Superior temporal gyrus (tissue), 1 donor: ENCODE data around the gene RUFY3.
A peak's percentile ranks its signal among the peaks of the same experiment; 100 is the strongest.
"Not testable (repeated sequence)": the region's sequence is repeated elsewhere in the genome, so short reads cannot be mapped to it uniquely, and the experiment has no call there.

Experiments used
- DNase-seq: peaks from one replicate; pipeline ENCODE4 v3.0.0-alpha.2; 2016; ENCODE audit errors: extremely low spot score

The RUFY3 gene

DNA sequence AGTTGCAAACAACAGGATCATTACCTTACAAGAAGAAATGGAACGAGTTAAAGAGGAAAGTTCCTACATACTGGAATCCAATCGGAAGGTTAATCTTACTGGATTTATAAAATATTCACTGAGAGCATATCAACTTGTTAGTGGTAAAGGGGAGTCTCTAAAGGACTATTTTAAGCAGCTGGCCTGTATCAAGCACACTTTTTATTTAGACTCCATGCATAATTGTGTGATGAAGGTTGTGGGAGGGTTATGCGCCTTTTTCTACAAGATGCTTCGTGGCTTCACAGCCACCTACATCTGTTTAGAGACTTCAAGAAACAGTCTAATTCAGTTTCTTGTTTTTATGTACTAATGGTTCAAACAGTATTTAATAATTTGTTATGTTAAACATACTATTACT is 61.3 kb downstream of the RUFY3 start:
- no peak for DNase-seq

DNA sequence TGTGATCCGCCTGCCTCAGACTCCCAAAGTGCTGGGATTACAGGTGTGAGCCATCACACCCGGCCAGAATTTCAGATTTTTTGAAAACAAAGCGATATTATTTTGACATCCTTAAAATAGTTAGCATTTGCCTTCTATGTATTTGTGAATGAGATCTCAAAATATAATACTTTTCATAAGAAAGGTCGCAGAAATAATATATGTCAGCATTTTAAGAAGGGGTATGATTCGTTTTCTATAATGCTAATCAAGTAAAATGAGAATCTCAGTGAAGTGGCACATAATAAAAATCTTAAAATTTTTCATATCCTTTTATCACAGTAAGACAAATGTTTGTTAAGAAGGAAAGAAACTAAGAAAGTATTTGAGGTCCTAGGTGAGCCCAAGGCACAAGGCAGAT is 65.7 kb downstream of the RUFY3 start:
- no peak for DNase-seq

- DNase-seq: no peak
These were observed 67.0 kb downstream of the RUFY3 start for GRCh38 chr4:70788733-70789132.

DNA sequence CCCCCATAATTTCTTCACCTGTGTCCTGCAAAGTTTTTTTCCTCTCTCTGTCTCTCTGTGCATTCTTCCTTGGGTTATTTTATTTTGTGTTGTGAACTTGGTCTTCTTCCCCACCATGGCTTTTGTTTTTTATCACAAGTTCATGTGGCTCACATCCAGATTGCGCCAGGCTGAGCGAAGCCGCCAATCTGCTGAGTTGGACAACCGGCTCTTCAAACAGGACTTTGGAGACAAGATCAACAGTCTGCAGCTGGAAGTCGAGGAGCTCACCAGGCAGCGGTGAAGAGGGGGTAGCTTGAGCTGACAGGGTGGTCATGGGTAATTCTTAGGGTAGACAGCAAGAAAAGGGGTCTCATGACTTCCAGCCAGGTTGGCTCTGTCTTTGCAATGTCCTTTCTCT is 71.9 kb downstream of the RUFY3 start:
- no peak for DNase-seq

DNA sequence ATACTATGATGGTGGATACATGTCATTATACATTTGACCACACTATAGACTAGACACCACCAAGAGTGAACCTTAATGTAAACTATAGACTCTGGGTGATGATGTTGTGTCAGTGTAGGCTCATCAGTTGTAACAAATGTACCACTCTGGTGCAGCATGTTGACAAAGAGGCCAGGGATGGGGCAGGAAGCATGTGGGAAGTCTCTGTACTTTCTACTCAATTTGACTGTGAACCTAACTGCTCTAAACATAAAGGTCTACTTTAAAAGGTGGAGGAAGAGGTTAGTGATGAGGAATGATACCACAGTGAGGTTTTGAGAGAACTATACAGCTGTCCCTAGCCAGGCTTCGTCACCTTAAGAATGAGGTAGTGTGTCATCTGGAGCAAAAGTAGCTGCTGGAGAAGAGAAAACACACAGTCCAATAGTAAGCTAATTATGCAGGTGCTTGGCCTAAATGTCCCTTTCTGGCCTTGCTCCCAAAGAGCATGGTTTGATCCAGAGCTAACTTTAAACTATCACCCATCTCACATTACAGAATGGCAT is 79.6 kb downstream of the RUFY3 start:
- DNase-seq: no peak

- no peak for DNase-seq
These were observed 81.3 kb downstream of the RUFY3 start for GRCh38 chr4:70802928-70803580.

- DNase-seq: no peak
These were observed 86.4 kb downstream of the RUFY3 start for GRCh38 chr4:70808151-70808550.

DNA sequence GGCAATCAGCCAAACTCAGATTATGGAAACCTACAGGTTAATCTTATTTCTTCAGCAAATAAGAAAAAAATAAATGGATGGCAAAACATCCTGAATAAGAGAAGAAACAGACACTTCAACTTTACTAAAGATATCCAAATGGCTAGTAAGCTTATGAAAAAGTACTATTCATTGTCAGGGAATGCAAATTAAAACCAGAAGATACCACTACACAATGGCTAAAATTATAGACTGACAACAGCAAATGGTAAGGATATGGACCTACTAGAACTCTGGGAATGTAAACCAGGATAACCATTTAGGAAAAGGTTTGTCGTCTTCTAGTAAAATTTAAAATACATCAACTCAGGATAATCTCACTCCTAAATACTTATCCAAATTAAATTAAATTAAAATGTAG is 93.6 kb downstream of the RUFY3 start:
- no peak for DNase-seq

DNA sequence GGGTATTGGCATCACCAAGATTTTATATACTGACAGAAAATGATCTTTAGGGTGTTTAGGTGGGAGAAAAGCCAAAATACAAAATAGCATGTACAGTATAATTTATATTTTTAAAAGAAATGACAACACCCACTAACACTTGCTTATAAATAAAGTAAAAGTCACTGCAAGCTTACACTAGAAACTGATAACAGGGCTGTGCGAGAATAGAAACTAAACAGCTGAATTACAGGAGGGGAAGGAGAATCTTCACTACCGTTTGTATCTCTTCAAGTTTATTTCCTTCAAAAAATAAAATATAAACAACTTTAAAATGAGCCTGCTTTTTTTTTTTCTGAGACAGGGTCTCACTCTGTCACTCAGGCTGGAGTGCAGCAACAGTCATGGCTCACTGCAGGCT is 95.1 kb downstream of the RUFY3 start:
- DNase-seq: no peak

DNA sequence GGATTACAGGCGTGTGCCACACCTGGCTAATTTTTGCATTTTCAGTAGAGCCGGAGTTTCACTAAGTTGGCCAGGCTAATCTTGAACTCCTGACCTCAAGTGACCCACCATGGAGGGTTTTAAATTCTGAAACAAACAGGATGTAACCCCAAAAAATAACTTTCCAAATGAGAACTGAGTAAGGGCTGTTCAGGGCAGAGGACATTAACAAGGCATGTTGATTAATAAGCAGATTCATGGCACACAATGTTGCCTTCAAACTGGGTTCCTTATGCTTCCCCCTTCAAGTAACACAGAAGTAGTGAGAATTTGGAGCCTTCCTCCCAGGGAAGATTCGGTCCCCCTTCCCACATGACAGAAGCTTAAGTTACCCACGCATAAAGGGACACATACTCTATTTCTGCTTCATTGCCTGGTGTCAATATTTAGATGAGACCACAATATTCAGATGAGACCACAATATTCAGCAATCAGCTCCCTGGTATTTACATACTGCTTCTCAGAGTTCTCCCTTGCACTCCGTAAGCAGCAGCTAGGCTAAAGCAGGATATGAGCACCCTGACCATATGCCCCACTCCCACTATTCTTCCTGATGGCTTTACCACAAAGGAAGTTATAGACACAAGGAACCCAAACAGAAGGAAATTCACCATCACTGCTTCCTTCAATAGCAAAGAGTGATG is 96.5 kb downstream of the RUFY3 start:
- no peak for DNase-seq

- no peak for DNase-seq
These were observed 97.2 kb downstream of the RUFY3 start for GRCh38 chr4:70818921-70819320.

GRCh38 chr4:70829015-70829414 is 107.3 kb downstream of the RUFY3 start:
- no peak for DNase-seq

DNA sequence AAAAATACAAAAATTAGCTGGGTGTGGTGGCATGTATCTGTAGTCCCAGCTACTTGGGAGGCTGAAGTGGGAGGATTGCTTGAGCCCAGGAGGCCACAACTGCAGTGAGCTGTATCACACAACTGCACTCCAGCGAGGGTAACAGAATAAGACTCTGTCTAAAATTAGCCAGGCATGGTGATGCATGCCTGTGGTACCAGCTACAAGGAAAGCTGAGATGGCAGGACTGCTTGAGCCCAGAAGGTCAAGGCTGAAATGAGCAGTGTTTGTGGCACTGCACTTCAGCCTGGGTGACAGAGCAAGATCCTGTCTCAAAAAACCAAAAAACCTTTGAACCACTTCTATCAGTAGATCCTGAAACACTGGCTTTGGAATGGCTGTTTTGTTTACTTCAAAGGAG is 107.7 kb downstream of the RUFY3 start:
- no peak for DNase-seq

- no peak for DNase-seq
These were observed 108.3 kb downstream of the RUFY3 start for GRCh38 chr4:70830054-70830453.

GRCh38 chr4:70831293-70831692 is 109.5 kb downstream of the RUFY3 start:
- DNase-seq: no peak

DNA sequence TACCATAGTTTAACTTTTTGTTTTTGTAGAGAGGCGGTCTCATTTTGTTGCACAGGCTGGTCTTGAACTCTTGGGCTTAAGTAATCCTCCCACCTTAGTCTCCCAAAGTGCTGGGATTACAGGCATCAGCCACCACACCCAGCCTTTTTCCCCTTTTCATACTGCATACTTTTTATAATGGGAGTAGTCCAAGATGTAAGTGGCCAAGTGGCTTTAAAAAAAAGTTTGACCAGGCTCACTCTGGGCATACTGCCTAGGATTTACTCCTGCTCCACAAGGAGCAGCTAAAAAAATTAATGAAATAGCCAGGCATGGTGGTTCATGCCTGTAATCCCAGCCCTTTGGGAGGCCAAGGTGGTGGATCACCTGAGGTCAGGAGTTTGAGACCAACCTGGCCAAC is 111.9 kb downstream of the RUFY3 start:
- DNase-seq: no peak

DNA sequence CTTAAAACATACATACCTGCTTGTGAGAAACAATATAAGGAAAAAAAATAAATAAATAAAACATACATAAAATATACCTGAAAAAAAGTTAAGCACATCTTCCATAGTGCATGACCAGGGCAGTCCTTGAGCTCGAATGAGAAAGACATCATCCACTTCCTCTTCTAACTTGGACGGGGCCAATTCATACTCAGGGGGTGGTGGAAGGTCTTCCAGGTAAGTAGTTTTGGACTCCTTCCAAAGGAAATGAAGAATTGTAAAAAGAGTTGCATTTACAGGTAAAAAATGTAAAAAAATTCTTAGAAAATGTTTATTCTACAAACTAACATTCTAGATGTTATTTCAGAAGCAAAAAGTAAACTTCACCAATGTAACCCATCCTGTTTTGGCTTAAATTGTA is 114.3 kb downstream of the RUFY3 start:
- DNase-seq: no peak

GRCh38 chr4:70838204-70838603 is 116.4 kb downstream of the RUFY3 start:
- no peak for DNase-seq

GRCh38 chr4:70838666-70839588 is 117.2 kb downstream of the RUFY3 start:
- DNase-seq: peak; percentile 37

DNA sequence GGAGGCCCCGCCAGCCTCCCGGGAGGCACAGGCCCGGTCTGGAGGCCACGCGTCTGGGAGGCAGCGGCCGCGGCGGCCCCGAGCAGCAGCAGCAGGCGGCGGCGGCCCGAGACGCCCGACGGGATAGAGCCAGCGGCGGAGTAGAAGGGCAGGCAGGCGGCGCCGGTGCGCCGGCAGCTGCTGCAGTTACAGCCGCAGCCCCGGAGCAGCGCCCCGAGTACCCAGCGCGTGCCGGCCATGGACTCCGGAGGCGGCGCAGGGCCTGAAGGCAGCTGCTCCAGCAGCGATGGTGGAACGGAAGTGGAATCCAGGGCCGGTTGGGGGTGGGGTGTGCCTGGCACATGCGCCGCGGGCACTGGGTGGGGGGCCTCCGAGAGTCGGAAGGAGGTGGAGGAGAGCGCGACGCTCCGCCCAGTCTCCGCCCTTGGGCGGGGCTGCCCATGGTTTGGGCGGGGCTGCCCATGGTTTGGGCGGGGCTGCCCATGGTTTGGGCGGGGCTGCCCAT is 117.9 kb downstream of the RUFY3 start, which contains the start of gene GRSF1:
Gene GRSF1, minus strand, starts transcription at position 302 of the 505 bp plus-strand sequence. Its CDS starts 63 bp downstream, at position 239.
- DNase-seq: peak; percentile 82

DNA sequence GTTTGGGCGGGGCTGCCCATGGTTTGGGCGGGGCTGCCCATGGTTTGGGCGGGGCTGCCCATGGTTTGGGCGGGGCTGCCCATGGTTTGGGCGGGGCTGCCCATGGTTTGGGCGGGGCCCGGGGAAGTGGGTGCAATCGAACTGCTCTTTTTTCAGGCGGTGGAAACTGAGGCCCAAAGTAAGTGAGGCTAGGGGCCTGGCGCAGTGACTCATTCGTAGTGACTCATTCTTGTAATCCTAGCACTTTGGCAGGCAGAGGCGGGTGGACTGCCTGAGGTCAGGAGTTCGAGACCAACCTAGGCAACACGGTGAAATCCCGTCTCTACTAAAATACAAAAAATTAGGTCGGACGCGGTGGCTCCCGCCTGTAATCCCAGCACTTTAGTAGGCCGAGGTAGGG is 118.4 kb downstream of the RUFY3 start:
- DNase-seq: not testable (repeated sequence)

- not testable (repeated sequence) for DNase-seq
These were observed 118.9 kb downstream of the RUFY3 start for GRCh38 chr4:70840631-70841030.
